ENCODE measurements around the gene CRY2.
"Not testable (repeated sequence)": the region's sequence is repeated elsewhere in the genome, so short reads cannot be mapped to it uniquely, and the experiment has no call there.

The CRY2 gene

GRCh38 chr11:45880772-45881570, 33.7 kb downstream of the CRY2 start:
- no peak for DNase-seq

GRCh38 chr11:45881708-45882368, 34.6 kb downstream of the CRY2 start:
- DNase-seq = no peak

DNA sequence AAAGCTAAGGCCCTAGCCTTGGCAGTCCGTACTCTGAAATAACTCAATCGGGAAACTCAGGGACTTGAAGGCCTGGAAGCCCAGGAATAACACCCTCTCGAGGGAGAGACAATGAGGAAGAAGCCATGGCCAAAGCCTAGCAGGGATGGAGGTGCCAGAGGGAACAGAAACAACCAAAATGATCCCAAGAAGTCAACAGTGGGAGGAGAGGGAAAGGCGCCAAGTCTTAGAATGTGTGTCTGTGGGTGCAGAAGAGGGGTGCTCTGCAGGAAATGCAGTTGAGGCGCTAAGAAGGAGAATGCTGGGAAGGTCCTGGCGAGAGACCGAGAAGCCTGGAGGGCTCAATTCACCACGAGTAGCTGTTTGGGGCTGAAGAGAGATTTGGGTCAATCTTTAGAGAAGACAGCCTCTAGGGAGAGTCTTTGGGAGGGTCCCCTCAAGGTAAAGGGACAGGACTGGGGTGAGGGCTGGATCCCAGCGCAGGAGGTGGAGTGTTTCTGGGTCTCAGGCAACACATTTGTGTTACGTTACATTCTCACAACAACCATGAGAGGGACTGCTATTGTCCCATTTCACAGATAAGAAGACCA, 37.4 kb downstream of the CRY2 start:
- DNase-seq = no peak

DNA sequence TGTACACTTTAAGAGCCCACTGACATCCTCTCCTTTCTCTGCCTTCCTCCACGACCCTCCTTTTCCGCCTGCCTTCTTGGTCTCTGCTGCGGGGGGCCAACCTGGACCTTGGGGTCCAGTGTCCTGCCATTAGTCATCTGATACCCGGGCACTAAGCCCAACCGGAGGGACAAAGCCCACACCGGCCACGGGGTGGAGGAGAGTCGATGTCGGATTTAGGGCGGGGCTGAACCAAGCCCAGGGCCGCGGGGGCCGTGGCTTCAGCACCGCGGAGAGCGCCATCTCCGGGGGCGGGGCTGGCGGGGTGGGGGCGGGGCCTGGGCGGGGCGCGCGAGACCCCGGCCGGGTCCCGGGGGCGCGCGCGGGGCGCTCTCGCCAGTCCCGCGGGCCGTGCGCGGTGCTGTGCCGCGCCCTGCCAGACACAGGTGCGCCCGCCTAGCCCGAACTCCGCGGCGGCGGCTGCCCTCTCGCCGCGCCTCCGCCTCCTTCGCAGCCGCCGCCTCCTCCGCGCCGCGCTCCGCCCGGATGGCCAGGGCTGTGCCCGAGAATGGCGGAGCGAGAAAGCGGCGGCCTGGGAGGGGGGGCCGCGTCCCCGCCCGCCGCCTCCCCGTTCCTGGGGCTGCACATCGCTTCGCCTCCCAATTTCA, 38.1 kb downstream of the CRY2 start, which contains the start of gene MAPK8IP1:
Gene MAPK8IP1, plus strand, starts transcription at position 378 of the 647 bp plus-strand sequence. Its CDS starts 170 bp downstream, at position 548.
- DNase-seq = peak in 2 of 4 experiments; percentile 27 to 51

DNA sequence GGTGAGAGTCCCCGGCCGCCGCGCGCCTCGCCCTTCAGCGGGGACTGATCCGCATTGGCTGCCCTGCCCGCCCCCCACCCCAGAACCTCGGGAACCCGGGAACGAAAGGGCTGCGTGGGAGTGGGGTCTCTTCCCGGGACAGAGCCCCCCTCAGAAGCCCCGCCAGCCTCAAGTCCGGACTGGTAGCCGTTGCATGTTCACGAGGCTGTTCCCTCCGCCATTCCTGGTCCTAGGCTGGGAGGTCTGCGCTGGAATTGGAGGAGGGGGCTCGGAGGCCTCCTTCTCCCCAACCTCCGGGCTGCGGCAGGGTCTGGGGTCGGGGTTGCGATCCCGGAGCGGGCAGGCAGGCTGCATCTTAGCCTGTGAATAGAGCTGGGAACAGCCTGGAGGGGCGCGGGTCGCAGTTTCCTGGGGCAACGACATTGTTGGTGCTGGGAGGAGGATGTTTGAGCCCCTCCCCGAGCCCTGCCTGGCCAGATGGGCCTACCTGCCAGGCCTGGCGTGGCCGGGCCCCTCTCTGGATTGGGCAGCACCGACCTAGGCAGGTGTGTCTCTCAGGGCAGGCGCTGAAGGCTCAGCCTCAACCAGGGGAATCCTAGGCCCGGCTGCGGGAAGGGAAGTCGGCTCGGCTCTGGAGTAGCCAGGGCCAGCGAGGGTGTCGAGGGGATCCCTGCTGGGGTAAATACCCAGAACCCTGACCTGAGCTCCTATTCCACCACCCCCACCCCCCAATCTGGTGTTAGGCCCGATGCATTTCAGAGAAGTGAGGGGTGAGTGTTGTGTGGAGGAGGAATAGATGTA, 38.8 kb downstream of the CRY2 start:
- DNase-seq = no peak

DNA sequence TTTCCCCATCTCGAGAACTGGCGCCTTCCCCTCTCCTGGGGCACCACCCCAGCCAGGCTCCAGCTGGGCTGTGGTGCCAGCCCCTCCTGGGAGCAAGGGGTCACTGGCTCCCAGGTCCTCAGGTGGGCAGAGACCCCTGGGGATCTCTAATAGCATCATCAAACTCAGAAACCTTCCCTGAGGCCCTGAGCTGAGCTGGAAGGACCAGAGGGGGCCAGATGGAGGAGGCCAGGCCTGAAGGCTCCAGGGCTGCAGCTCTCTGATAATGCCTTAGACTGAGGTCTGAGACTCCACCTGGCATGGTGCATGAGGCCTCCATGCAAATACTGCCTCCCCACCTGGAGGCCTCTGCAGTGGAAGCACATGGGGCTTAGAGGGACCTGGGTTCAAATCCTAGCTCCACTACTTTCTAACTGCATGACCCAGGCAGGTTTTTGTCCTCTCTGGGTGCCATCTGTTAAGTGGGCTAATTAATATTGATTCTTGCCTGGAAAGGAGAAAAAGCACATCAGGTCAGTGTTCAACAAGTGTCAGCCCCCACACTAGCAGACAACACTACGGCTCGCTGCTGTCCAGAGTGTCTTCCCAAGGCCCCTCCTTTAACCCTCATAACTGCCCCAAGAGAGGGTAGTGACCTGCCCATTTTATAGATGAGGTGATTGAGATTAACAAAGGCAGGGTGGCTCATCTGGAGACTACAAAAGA, 39.7 kb downstream of the CRY2 start:
- DNase-seq = no peak

DNA sequence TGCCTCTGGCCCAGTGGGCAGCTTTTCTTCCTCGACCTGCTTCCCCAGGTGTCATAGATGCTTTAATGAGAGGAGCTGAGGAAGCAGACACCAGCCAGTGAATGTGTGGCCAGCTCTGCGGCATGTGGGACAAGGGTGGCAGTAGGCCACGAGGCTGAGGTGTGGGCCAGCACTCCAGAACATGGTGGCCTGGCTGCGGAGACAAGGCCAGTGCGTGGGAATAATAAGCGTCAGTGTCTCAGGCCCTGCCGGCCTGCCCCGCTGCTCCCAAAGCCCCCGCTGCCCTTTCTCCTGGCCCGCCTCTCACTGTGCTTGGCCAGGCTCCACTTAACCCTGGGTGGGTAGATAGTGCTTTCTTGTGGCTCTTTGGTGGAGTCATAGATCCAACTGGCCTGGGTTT, 40.3 kb downstream of the CRY2 start:
- no peak for DNase-seq

DNA sequence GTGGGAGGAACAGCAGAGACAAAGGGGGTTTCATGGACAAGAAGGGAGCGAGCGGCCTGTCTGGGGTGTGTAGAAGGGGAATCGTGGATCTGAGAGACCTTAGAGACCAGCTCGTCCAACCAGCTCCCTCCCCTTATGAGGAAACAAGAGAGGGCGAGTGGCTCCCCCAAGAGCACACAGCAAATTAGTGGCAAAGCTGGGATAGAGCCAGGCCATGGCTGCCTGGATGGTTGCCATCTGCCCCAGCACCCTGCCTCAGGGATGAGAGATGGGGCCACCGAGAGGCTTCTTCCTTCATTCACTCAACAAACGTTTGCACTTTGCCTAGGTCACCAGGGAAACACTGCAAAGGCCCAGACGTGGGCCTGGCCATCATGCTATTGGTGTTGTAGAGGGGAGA, 42.3 kb downstream of the CRY2 start:
- DNase-seq = no peak

- DNase-seq = no peak
Measured at GRCh38 chr11:45889966-45890365, 42.7 kb downstream of the CRY2 start.

DNA sequence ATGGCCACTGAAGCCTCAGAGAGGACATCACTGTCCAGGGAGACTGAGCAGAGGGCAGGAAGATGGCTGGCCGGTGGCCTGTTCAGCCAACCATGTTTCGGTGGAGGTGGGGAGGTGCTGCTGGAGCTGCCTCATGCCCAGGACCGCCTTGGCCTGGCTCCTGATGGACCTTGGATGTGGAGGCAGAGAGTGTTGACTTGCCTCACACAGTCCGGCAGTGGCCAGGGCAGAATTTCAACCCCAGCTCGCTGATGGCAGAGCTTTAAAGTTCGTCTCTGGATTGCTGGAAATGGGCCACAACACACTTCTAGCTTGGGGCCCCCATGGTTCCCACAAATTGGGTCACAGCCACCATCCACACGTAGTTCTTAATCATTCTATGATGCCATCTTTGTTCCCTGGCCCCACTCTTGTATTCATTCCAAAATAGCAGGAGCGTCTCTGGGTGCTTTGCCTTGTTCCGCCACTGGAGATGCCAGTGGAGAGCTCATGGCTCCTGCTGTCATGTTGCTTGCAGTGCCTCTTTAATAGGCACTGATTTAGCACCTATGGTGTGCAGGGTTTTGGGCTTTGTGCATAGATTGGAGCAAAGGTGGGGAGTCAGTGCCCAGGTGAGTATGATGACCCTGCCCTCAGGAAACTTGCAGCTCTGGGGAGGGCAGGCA, 43.7 kb downstream of the CRY2 start:
- DNase-seq = no peak

GRCh38 chr11:45892856-45893255, 45.6 kb downstream of the CRY2 start:
- DNase-seq = no peak

- DNase-seq = no peak
Measured at GRCh38 chr11:45894555-45895247, 47.4 kb downstream of the CRY2 start.

DNA sequence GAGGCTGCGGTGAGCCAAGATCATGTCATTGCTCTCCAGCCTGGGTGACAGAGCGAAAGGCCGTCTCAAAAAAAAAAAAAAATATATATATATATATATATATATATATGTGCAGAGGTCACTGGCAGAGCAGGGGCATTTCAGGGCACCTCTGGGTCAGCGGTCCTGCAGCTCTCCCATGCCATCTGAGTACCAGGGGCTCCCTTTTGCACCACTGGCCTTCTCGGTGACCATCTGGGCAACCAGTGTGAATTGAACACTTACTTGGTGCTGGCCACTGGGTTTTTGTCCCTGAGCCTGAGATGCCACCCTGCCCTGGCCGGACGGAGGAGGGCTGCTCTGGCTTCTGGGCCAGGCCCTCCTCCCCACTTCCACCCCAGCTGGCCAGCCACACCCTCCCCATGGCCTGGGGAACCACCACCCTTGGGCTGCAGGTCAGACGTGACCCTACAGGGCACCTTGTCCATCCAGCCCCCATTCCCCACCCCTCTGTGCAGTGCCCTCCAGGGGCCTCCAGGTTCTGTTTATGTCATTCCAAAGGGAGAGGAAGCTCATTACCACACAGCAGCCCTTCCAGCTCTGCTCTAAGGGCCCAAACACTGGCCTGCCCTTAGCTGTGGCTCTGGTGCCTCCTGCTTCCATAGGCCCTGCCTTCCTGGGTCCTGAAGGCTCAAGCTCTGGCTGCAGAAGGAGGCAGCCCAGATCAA, 48.4 kb downstream of the CRY2 start:
- DNase-seq = no peak

DNA sequence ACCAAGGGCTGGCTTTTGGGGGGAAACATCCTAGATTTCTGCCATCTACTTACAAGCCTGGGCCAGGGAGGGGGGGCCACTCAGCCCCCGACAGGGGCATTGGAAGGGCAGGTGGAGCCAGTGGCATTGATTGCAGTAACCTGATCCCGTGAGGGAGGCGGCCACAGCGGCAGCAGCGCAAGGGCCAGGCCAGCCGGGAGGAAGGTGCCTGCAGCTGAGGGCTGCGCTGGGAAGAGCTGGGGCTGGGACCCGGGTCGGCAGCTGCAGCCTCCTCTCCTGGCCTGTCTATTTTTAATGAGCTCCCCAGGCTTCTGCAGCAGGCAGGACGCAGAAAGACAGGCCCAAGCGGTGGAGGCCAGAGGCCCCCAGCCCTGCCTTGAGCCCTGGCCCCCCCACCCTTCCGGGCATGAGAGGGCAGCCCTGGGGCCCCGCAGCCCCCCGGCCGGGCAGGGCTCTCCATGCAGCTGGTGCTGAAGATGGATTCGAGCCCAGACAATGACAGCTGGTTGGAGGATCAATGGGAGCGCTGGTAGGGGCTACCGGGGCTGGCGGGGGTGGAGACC, 49.2 kb downstream of the CRY2 start:
- DNase-seq = no peak

DNA sequence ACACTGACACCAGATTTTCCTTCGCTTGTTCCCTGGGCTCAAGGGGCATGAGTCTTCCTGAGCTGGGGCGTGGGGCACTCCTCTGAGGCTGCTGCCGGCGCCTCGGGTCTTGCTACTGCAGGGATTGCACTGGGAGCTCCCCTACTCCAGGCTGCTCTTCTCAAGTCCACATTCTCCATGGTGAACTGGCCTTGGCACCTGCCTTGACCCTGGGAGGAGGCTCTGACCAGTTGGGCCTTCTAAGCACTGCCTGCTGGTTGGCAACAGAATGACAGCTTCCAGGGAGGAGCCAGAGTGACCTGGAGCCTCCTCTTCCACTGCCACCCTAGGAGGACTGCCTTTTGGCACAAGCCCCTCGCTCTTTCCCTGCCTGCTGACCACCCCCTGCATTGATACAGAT, 50.3 kb downstream of the CRY2 start:
- no peak for DNase-seq

- DNase-seq = no peak
Measured at GRCh38 chr11:45899086-45899447, 51.8 kb downstream of the CRY2 start.

GRCh38 chr11:45899448-45900174, 52.3 kb downstream of the CRY2 start:
- peak in 1 of 4 experiments; percentile 40 for DNase-seq

DNA sequence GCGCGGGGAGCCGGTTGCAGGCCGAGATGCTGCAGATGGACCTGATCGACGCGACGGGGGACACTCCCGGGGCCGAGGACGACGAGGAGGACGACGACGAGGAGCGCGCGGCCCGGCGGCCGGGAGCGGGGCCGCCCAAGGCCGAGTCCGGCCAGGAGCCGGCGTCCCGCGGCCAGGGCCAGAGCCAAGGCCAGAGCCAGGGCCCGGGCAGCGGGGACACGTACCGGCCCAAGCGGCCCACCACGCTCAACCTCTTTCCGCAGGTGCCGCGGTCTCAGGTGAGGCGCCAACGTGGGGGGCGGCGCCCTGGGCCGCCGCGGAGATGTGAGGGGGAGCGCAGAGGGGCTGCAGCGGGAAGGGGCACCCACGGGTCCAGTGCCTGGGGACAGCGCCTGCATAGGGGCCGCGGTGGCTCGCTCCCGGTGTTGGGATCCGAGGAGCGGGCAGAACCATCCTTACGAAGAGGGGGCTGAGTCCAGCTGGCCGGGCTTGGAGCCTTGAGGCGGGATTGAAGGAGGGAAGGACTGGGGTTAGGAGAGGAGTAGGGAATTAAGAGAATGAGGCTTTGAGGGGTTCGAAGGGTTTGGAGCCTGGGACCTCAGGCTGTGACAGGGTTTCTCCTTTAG, 53.0 kb downstream of the CRY2 start:
- DNase-seq = not testable (repeated sequence)

All from activated naive CD4-positive, alpha-beta T cell (primary cell).